Esophagus muscularis mucosa (tissue), 3 donors: Measurements from ENCODE around the gene TRPT1.

Source experiments
- CTCF ChIP-seq, 3 experiments: fragments of 200-600 bp in 2 of 3; fragments of 450-650 bp in 1 of 3; sonication (generic) in 2 of 3; IDR thresholded peaks; one replicate each; pipeline ENCODE4 v1.5.1; 2017 to 2019; ENCODE audit warnings: antibody characterized with exemption in 3 of 3, mild to moderate bottlenecking in 2 of 3, moderate library complexity in 1 of 3
- EP300 ChIP-seq: sonication (generic); formaldehyde crosslinking; IDR thresholded peaks from one replicate; pipeline ENCODE4 v1.6.1; 2017; ENCODE audit warnings: antibody characterized with exemption

GRCh38 chr11:64209563-64209843 lies 16.5 kb downstream of the TRPT1 start:
- TF ChIP-seq EP300 (no peak), CTCF (IDR thresholded peaks at IDR 0.05) (no peak)
